Activated effector memory CD4-positive, alpha-beta T cell treated with anti-CD3 and anti-CD28 coated beads, Interleukin-2, amount 50 U/mL, for 16 hours (primary cell): ENCODE data around the gene SLC25A45.

Experiments used
- DNase-seq: peaks from one replicate; pipeline ENCODE4 v3.0.0-alpha.2; 2020

Gene SLC25A45

GRCh38 chr11:65383778-65384177 is 1.3 kb upstream of the SLC25A45 start:
- no peak for DNase-seq

GRCh38 chr11:65382804-65383368 is 440 bp upstream of the SLC25A45 start:
- no peak for DNase-seq

GRCh38 chr11:65381716-65382032 is 772 bp downstream of the SLC25A45 start:
- no peak for DNase-seq

DNA sequence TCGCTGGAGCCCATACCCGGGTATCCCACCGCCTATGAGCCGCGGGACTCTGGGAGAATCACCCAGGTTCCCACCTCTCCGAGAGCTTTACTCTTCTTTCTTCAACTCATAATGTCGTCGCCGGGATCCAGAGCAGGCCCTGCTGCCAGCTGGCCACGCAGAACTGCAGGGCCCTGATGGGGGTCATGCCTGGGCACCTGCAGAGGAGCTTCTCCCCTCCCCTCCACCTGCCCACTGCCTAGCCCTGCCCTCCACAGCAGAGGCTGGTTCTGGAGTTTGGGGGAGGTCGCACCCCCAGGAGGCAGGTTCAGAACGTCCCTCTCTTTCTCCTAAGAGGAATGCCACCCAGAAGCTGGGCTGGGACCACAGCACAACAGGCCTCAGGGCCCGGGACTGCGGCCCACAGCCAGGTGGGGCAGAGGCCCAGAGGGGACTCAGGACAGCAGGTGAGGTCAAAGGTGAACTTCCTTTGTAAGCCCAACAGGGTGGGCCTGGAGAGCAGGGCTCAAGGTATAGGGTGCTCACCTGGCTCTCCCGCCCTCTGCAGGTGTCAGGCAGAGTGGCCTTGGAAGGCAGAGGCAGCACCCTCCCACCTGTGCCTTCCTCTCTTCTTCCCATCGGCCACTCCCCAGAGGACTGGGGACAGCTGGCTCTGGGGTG is 1.9 kb downstream of the SLC25A45 start:
- no peak for DNase-seq

- no peak for DNase-seq
Observed at GRCh38 chr11:65379698-65380459, 2.6 kb downstream of the SLC25A45 start.

GRCh38 chr11:65378928-65379638 is 3.4 kb downstream of the SLC25A45 start:
- no peak for DNase-seq

GRCh38 chr11:65378208-65378927 is 4.1 kb downstream of the SLC25A45 start:
- no peak for DNase-seq

DNA sequence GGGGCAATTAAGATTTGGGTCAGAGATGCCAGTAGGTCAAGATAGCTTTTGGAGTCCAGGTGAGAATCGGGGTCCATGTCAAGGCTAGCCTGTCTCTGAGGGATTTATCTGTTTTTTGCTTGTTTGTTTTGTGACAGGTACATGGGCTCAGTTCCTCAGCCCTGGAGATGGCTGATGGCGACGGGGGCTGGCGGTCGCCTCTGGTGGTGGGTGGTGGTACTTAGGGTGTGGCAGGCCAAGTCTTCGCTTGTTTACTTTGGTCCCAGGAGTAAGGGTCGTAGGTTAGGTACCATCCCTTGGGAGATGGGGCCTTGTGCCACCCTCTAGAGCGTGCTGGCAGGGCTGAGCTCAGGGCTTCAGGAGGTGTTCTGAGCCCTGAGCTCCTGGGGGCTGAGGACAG is 4.7 kb downstream of the SLC25A45 start:
- DNase-seq, result no peak

DNA sequence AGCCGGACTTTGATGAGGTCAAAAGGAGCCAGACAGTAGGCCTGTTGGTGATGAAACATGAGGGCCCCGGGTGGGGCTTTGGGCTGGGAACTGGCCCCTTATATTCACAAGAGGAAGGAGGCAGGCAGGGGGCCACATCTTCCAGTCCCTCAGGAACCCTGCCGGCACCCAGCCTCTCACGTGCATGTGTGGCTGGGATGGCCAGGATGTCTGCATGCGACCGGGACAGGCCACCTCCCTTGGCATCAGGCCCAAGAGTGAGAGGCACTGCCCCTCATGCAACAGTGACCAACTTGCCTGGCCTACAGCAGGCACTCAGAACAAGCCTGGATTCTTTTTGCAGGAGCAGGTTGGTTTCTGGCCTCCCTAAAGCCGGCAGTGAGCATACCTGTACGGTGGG is 5.4 kb downstream of the SLC25A45 start:
- no peak for DNase-seq

GRCh38 chr11:65376138-65376713 is 6.2 kb downstream of the SLC25A45 start:
- no peak for DNase-seq

- no peak for DNase-seq
Observed at GRCh38 chr11:65375012-65375411, 7.4 kb downstream of the SLC25A45 start.

DNA sequence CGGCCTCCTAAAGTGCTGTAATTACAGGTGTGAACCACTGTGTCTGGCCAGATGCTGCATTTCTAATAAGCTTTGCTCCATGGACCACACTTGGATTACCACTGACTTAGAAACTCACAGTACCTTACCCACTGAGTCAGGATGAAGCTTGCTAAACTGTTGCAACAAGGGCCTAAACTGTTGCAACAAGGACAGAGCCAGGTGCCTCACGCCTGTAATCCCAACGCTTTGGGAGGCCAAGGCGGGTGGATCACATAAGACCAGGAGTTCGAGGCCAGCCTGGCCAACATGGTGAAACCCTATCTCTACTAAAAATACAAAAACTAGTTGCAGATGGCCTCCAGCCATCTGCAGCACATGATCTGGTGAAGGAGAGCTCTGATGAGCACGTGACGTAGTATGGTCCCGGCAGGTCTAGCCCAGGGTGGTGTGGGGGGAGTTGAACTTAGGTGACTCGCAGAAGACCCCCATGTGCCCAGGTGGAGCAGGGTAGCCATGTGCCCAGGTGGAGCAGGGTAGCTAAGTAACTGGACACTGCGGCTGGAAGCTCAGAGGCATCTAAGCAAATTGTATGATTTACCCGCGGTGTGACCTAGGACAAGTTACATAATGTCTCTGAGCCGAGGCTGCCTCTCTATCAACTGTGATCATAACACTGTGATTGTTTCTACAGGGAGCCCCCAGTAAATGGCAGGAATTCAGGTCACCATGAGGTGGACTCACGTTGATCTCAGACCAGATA is 8.4 kb downstream of the SLC25A45 start:
- DNase-seq, result no peak

- no peak for DNase-seq
Observed at GRCh38 chr11:65370659-65371049, 11.8 kb downstream of the SLC25A45 start.

DNA sequence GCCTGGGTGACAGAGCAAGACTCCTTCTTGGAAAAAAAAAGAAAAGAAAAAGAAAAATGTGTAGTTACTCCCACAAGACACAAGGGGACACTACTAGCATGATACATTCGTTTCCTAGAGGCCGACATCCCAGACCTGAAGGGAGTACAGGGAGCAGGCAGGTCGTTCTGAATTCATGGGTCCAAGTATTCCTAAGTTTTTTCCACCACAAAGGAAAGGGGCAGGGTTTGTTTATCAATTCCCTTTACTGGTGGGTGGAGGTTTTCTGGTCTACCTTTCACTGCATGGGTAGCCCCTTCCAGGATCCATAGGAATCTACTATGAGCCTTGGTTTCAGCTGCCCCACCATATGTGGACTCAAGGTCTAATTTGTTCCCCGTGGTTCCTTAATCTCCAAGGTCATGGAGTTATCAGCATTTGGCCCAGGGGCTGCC is 16.1 kb downstream of the SLC25A45 start:
- DNase-seq, result no peak

- no peak for DNase-seq
Observed at GRCh38 chr11:65363770-65364169, 18.7 kb downstream of the SLC25A45 start.

DNA sequence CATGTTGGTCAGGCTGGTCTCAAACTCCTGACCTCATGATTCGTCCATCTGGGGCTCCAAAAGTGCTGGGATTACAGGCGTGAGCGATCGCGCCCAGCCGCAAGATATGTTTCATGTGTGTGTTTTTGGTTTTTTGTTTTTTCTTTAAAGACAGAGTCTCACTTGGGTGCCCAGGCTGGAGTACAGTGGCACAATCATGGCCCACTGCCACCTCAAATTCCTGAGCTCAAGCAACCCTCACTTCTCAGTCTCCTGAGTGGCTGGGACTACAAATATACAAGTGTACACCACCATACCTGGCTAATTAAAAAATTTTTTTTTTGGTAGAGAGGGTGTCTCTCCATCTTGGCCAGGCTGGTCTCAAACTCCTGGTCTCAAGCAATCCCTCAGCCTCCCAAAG is 19.5 kb downstream of the SLC25A45 start:
- no peak for DNase-seq

- no peak for DNase-seq
Observed at GRCh38 chr11:65362320-65362931, 20.0 kb downstream of the SLC25A45 start.

- DNase-seq, result no peak
Observed at GRCh38 chr11:65357856-65358356, 24.5 kb downstream of the SLC25A45 start.

GRCh38 chr11:65356394-65356972 is 26.0 kb downstream of the SLC25A45 start:
- DNase-seq, result no peak

DNA sequence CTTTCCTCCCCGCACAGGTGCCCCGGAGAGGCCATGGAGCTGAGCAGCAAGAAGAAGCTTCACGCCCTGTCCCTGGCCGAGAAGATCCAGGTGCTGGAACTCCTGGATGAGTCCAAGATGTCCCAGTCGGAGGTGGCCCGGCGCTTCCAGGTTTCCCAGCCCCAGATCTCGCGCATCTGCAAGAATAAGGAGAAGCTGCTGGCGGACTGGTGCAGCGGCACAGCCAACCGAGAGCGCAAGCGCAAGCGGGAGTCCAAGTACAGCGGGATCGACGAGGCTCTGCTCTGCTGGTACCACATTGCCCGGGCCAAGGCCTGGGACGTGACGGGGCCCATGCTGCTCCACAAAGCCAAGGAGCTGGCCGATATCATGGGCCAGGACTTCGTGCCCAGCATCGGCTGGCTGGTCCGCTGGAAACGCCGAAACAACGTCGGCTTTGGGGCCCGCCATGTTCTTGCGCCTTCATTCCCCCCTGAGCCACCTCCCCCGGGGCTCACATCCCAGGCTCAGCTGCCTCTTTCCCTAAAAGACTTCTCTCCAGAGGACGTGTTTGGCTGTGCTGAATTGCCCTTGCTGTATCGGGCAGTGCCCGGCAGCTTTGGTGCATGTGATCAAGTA is 26.6 kb downstream of the SLC25A45 start:
- DNase-seq, result no peak
